ENCODE results near the gene APBB1. TPM values are rescaled to one million over a fixed set of nuclear protein-coding genes. Genes with fewer than 3 reads are reported as not detected.

Gene APBB1
- total and polyA plus RNA-seq, 9 of the 15 experiments (the other 6 are each of a cell fraction or from before 2014, with no cell fraction given): 0.04 to 0.73 (median 0.40) TPM

DNA sequence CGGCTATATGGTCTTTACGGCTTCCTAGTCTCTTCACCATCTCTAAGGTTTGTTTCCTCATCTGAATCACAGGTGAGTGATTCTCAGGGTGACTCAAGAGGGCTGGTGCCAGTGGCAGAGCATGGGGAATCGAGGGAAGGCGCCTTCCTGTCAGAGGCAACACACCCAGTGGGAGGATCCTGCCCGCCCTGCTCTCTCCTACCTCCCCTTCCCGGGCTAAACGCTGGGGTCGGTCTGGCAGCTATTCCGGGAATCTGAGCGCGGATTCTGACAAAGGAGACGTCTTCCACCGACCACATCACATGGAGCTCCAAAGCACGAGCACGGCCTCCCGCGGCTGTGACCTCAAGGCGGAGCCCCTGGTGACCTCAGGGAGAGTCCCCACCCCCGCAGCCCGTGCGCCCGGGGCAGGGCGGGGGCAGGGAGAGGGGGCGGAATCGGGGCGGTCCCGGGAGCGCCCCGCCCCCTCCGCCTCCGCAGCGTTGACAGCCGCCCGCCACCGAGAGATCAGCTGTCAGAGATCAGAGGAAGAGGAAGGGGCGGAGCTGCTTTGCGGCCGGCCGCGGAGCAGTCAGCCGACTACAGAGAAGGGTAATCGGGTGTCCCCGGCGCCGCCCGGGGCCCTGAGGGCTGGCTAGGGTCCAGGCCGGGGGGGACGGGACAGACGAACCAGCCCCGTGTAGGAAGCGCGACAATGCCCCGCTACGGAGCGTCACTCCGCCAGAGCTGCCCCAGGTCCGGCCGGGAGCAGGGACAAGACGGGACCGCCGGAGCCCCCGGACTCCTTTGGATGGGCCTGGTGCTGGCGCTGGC, 28.8 kb downstream of the APBB1 start, which contains the start of gene SMPD1 (continued):
- peak; percentile 48; the same call in 1 of the 2 replicates for TF ChIP-seq E2F5 (CRISPR knock-in tag; IDR thresholded peaks at IDR 0.05)
- TF ChIP-seq, protein P1, sequence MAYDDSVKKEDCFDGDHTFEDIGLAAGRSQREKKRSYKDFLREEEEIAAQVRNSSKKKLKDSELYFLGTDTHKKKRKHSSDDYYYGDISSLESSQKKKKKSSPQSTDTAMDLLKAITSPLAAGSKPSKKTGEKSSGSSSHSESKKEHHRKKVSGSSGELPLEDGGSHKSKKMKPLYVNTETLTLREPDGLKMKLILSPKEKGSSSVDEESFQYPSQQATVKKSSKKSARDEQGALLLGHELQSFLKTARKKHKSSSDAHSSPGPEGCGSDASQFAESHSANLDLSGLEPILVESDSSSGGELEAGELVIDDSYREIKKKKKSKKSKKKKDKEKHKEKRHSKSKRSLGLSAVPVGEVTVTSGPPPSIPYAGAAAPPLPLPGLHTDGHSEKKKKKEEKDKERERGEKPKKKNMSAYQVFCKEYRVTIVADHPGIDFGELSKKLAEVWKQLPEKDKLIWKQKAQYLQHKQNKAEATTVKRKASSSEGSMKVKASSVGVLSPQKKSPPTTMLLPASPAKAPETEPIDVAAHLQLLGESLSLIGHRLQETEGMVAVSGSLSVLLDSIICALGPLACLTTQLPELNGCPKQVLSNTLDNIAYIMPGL (CRISPR knock-in tag; IDR thresholded peaks at IDR 0.05): 0 out of 2 replicates have a peak, but pooled peaks have one; percentile 3
- no peak for TF ChIP-seq ZNF507 (tag; conservative IDR thresholded peaks at IDR 0.05)
- TF ChIP-seq SIN3B (IDR thresholded peaks at IDR 0.05; ENCODE audit: low read depth): no peak
- peak; percentile 84 for TF ChIP-seq PHF20 (IDR thresholded peaks at IDR 0.05; ENCODE audit: partially characterized antibody)
- no peak for TF ChIP-seq RBM34 (IDR thresholded peaks at IDR 0.05; ENCODE audit: borderline replicate concordance, insufficient read depth, low read length)
- TF ChIP-seq RBFOX2 (IDR thresholded peaks at IDR 0.05; ENCODE audit: low read depth, low read length): peak; percentile 79
- no peak for TF ChIP-seq ZNF76 (CRISPR knock-in tag; IDR thresholded peaks at IDR 0.05; ENCODE audit: borderline replicate concordance)
- TF ChIP-seq, protein P2, sequence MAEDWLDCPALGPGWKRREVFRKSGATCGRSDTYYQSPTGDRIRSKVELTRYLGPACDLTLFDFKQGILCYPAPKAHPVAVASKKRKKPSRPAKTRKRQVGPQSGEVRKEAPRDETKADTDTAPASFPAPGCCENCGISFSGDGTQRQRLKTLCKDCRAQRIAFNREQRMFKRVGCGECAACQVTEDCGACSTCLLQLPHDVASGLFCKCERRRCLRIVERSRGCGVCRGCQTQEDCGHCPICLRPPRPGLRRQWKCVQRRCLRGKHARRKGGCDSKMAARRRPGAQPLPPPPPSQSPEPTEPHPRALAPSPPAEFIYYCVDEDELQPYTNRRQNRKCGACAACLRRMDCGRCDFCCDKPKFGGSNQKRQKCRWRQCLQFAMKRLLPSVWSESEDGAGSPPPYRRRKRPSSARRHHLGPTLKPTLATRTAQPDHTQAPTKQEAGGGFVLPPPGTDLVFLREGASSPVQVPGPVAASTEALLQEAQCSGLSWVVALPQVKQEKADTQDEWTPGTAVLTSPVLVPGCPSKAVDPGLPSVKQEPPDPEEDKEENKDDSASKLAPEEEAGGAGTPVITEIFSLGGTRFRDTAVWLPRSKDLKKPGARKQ (CRISPR knock-in tag; IDR thresholded peaks at IDR 0.05): no peak
- peak; percentile 98 to 99 for TF ChIP-seq MAZ (CRISPR knock-in tag; conservative IDR thresholded peaks at IDR 0.05 in 1 of 2, IDR thresholded peaks at IDR 0.05 in 1 of 2)
- TF ChIP-seq, protein P3, sequence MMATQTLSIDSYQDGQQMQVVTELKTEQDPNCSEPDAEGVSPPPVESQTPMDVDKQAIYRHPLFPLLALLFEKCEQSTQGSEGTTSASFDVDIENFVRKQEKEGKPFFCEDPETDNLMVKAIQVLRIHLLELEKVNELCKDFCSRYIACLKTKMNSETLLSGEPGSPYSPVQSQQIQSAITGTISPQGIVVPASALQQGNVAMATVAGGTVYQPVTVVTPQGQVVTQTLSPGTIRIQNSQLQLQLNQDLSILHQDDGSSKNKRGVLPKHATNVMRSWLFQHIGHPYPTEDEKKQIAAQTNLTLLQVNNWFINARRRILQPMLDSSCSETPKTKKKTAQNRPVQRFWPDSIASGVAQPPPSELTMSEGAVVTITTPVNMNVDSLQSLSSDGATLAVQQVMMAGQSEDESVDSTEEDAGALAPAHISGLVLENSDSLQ (IDR thresholded peaks at IDR 0.05): peak; percentile 94
- no peak for TF ChIP-seq MAFG (tag; conservative IDR thresholded peaks at IDR 0.05)
- no peak; the same call in none of the 2 replicates for TF ChIP-seq NCOR1 (IDR thresholded peaks at IDR 0.05)
- TF ChIP-seq SNRNP70 (optimal IDR thresholded peaks at IDR 0.05; ENCODE audit: low read depth, low read length): no peak
- TF ChIP-seq C11orf30 (IDR thresholded peaks at IDR 0.05; ENCODE audit: low read depth): no peak
- TF ChIP-seq ATF4 (CRISPR knock-in tag; IDR thresholded peaks at IDR 0.05): no peak
- TF ChIP-seq NEUROD1 (IDR thresholded peaks at IDR 0.05; ENCODE audit: borderline replicate concordance, low read depth, low read length, partially characterized antibody): no peak
- TF ChIP-seq MCM7 (IDR thresholded peaks at IDR 0.05): no peak
- TF ChIP-seq ZNF512 (tag; IDR thresholded peaks at IDR 0.05): no peak
- TF ChIP-seq SOX6 (IDR thresholded peaks at IDR 0.05): peak; percentile 55; the same call in 1 of the 2 replicates

Measured in K562 (cell line).